Measurements from ENCODE around the gene PEX14. TPM values are rescaled to one million over a fixed set of nuclear protein-coding genes. Genes with fewer than 3 reads are reported as not detected.

The PEX14 gene
- total and polyA plus RNA-seq, 9 of the 15 experiments (the other 6 are each of a cell fraction or from before 2014, with no cell fraction given), result 2.6 to 45.7 (median 22.7) TPM

GRCh38 chr1:10555635-10556429, 81.1 kb downstream of the PEX14 start (continued):
- TF ChIP-seq POLR2AphosphoS5 (IDR thresholded peaks at IDR 0.05; ENCODE audit: control insufficient read depth, insufficient read depth, low read depth, low read length) (no peak), MTA3 (IDR thresholded peaks at IDR 0.05; ENCODE audit: borderline replicate concordance) (no peak), POLR3G (IDR thresholded peaks at IDR 0.05; ENCODE audit: extremely low read depth, insufficient read length, insufficient replicate concordance) (no peak), GABPB1 (CRISPR knock-in tag; IDR thresholded peaks at IDR 0.05) (0 out of 2 replicates have a peak, but pooled peaks have one; percentile 12), SRSF3 (IDR thresholded peaks at IDR 0.05; ENCODE audit: insufficient read depth, low read length) (peak; percentile 55; the same call in 1 of the 2 replicates), ZSCAN32 (CRISPR knock-in tag; IDR thresholded peaks at IDR 0.05) (no peak), NUFIP1 (IDR thresholded peaks at IDR 0.05; ENCODE audit: partially characterized antibody) (no peak), JUN (IDR thresholded peaks at IDR 0.05; ENCODE audit: borderline replicate concordance, low read depth, low read length) (peak; percentile 59), JUN (CRISPR knock-in tag; IDR thresholded peaks at IDR 0.05; ENCODE audit: borderline replicate concordance) (no peak), SOX6 (IDR thresholded peaks at IDR 0.05) (peak; percentile 12; the same call in 1 of the 2 replicates), U2AF2 (optimal IDR thresholded peaks at IDR 0.05; ENCODE audit: low read depth, low read length) (no peak), BHLHE40 (IDR thresholded peaks at IDR 0.05; ENCODE audit: low read length) (peak; percentile 12; the same call in 1 of the 2 replicates), ZEB2 (IDR thresholded peaks at IDR 0.05) (peak; percentile 96), POLR2AphosphoS2 (IDR thresholded peaks at IDR 0.05; ENCODE audit: low read length) (no peak), EP300 (IDR thresholded peaks at IDR 0.05; ENCODE audit: low read length) (peak; percentile 29; the same call in 1 of the 2 replicates), HDAC1 (IDR thresholded peaks at IDR 0.05) (no peak; a peak in 1 of 4 replicates), PRPF4 (IDR thresholded peaks at IDR 0.05; ENCODE audit: insufficient read depth, low read depth, low read length, poor library complexity, severe bottlenecking) (no peak), ZNF79 (CRISPR knock-in tag; IDR thresholded peaks at IDR 0.05; ENCODE audit: low read depth) (no peak), ILF3 (IDR thresholded peaks at IDR 0.05; ENCODE audit: borderline replicate concordance) (no peak), DDX20 (tag; IDR thresholded peaks at IDR 0.05; ENCODE audit: low read depth) (no peak), MYC (IDR thresholded peaks at IDR 0.05; ENCODE audit: low read depth, low read length) (no peak), MYC (CRISPR knock-in tag; IDR thresholded peaks at IDR 0.05; ENCODE audit: borderline replicate concordance, low read depth) (0 out of 2 replicates have a peak, but pooled peaks have one; percentile 27)
- TF ChIP-seq, protein P1, sequence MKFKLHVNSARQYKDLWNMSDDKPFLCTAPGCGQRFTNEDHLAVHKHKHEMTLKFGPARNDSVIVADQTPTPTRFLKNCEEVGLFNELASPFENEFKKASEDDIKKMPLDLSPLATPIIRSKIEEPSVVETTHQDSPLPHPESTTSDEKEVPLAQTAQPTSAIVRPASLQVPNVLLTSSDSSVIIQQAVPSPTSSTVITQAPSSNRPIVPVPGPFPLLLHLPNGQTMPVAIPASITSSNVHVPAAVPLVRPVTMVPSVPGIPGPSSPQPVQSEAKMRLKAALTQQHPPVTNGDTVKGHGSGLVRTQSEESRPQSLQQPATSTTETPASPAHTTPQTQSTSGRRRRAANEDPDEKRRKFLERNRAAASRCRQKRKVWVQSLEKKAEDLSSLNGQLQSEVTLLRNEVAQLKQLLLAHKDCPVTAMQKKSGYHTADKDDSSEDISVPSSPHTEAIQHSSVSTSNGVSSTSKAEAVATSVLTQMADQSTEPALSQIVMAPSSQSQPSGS (CRISPR knock-in tag; IDR thresholded peaks at IDR 0.05), result no peak
- TF ChIP-seq, protein P2, sequence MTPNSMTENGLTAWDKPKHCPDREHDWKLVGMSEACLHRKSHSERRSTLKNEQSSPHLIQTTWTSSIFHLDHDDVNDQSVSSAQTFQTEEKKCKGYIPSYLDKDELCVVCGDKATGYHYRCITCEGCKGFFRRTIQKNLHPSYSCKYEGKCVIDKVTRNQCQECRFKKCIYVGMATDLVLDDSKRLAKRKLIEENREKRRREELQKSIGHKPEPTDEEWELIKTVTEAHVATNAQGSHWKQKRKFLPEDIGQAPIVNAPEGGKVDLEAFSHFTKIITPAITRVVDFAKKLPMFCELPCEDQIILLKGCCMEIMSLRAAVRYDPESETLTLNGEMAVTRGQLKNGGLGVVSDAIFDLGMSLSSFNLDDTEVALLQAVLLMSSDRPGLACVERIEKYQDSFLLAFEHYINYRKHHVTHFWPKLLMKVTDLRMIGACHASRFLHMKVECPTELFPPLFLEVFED (CRISPR knock-in tag; conservative IDR thresholded peaks at IDR 0.05), result no peak
